Tibial nerve (tissue), 4 donors: ENCODE measurements around the gene COPA. TPM values are rescaled to one million over a fixed set of nuclear protein-coding genes. Genes with fewer than 3 reads are reported as not detected.

ENCODE experiments used
- DNase-seq, 2 donors: peaks; one replicate each; pipeline ENCODE4 v3.0.0-alpha.2; 2019; ENCODE audit warnings: low spot score in 2 of 2
- H3K27ac ChIP-seq, 4 donors: fragments of 200-600 bp; sonication (generic) in 3 of 4; one replicate each; pipeline ENCODE4 v1.5.1; 2017 to 2019; ENCODE audit warnings: mild to moderate bottlenecking in 1 of 4
- H3K27me3 ChIP-seq, 2 donors: fragments of 200-600 bp; sonication (generic) in 1 of 2; one replicate each; pipeline versions ENCODE4 v1.5.1 to v1.6.0; 2017 to 2019
- H3K36me3 ChIP-seq, 3 donors: fragments of 200-600 bp; sonication (generic); one replicate each; pipeline ENCODE4 v1.5.1; 2018 to 2019
- H3K4me1 ChIP-seq, 4 donors: fragments of 200-600 bp; sonication (generic) in 3 of 4; one replicate each; pipeline ENCODE4 v1.5.1; 2017 to 2019
- H3K4me3 ChIP-seq, 4 donors: fragments of 200-600 bp; sonication (generic) in 3 of 4; one replicate each; pipeline ENCODE4 v1.5.1; 2017 to 2019; ENCODE audit warnings: mild to moderate bottlenecking in 1 of 4, moderate library complexity in 1 of 4
- H3K9me3 ChIP-seq, 4 donors: fragments of 200-600 bp; sonication (generic) in 3 of 4; one replicate each; pipeline ENCODE4 v1.5.1; 2017 to 2019
- CTCF ChIP-seq, 5 experiments: fragments of 200-600 bp in 3 of 5; fragments of 450-650 bp in 2 of 5; sonication (generic) in 3 of 5; IDR thresholded peaks; one replicate each; pipeline ENCODE4 v1.5.1; 2016 to 2019; ENCODE audit warnings: antibody characterized with exemption in 5 of 5, mild to moderate bottlenecking in 3 of 5, moderate library complexity in 2 of 5
- EP300 ChIP-seq, 2 donors: sonication (generic); formaldehyde crosslinking; IDR thresholded peaks; one replicate each; pipeline ENCODE4 v1.6.1; 2017; ENCODE audit warnings: antibody characterized with exemption in 2 of 2, mild to moderate bottlenecking in 1 of 2
- POLR2A ChIP-seq, 2 donors: fragments of 450-650 bp; IDR thresholded peaks; one replicate each; pipeline ENCODE4 v1.6.1; 2017; ENCODE audit warnings: antibody characterized with exemption in 2 of 2, mild to moderate bottlenecking in 2 of 2, moderate library complexity in 2 of 2
- WGBS, 2 donors: methylation state at CpG; one replicate each; pipeline ENCODE4 v1.1.5; 2018; 5-methylcytosine and 5-hydroxymethylcytosine counted together
- total RNA-seq, 4 donors: library from RNA; depleted of rRNA; stranded (reverse); fragments of >200 nt; gene quantifications; one replicate each; pipeline ENCODE4 v1.1.0, GENCODE V29; 2016

COPA gene
- total RNA-seq, 4 donors from 2014 or later: 92.2 to 127 (median 112) TPM

- Histone ChIP-seq H3K9me3 (no peaks in the 10 kb centered on the region), H3K27ac (peak overlapping the region in 3 of 4 donors; percentile 1 to 61 (median 43)), H3K4me3 (no peak overlapping the region), H3K27me3 (no peaks in the 10 kb centered on the region), H3K36me3 (peaks cover 0 to 15% (median 0%) of the 10 kb centered on the region in 3 donors), H3K4me1 (peaks cover 0 to 38% (median 0%) of the 10 kb centered on the region in 4 donors)
- TF ChIP-seq CTCF (IDR thresholded peaks at IDR 0.05): no peak
- TF ChIP-seq EP300 (IDR thresholded peaks at IDR 0.05): no peak
- no peak for TF ChIP-seq POLR2A (IDR thresholded peaks at IDR 0.05)
- DNase-seq: no peak
Measured at GRCh38 chr1:160251011-160251410, 92.0 kb downstream of the COPA start.

GRCh38 chr1:160247053-160247452 is 96.0 kb downstream of the COPA start:
- Histone ChIP-seq H3K36me3 (peaks cover 0 to 17% (median 0%) of the 10 kb centered on the region in 3 donors), H3K4me3 (no peak overlapping the region), H3K27me3 (no peaks in the 10 kb centered on the region), H3K4me1 (peaks cover 0 to 61% (median 0%) of the 10 kb centered on the region in 4 donors), H3K9me3 (no peaks in the 10 kb centered on the region), H3K27ac (peak overlapping the region in 1 of 4 donors; percentile 8)
- DNase-seq: no peak
- 85 to 93% methylated on average over 1 of the region's 1 CpG for WGBS, 2 donors
- TF ChIP-seq EP300 (IDR thresholded peaks at IDR 0.05): no peak
- TF ChIP-seq POLR2A (IDR thresholded peaks at IDR 0.05): no peak
- TF ChIP-seq CTCF (IDR thresholded peaks at IDR 0.05): no peak

GRCh38 chr1:160245434-160245833 is 97.6 kb downstream of the COPA start:
- TF ChIP-seq CTCF (IDR thresholded peaks at IDR 0.05) (no peak), POLR2A (IDR thresholded peaks at IDR 0.05) (no peak), EP300 (IDR thresholded peaks at IDR 0.05) (no peak)
- no peaks in the 10 kb centered on the region for H3K9me3 ChIP-seq
- H3K36me3 ChIP-seq: peaks cover 0 to 34% (median 0%) of the 10 kb centered on the region in 3 donors
- H3K4me1 ChIP-seq: peaks cover 0 to 49% (median 0%) of the 10 kb centered on the region in 4 donors
- DNase-seq: no peak
- WGBS, 2 donors: 67 to 89% methylated on average over 1 of the region's 1 CpG
- no peak overlapping the region for H3K4me3 ChIP-seq
- no peaks in the 10 kb centered on the region for H3K27me3 ChIP-seq
- H3K27ac ChIP-seq: no peak overlapping the region

GRCh38 chr1:160244209-160244608 is 98.8 kb downstream of the COPA start:
- Histone ChIP-seq H3K4me3 (no peak overlapping the region), H3K36me3 (peaks cover 0 to 46% (median 10%) of the 10 kb centered on the region in 3 donors), H3K9me3 (no peaks in the 10 kb centered on the region), H3K27ac (no peak overlapping the region), H3K27me3 (no peaks in the 10 kb centered on the region), H3K4me1 (peaks cover 0 to 49% (median 0%) of the 10 kb centered on the region in 4 donors)
- 86 to 90% methylated on average over 1 of the region's 1 CpG for WGBS, 2 donors
- no peak for DNase-seq
- TF ChIP-seq POLR2A (IDR thresholded peaks at IDR 0.05) (no peak), CTCF (IDR thresholded peaks at IDR 0.05) (no peak), EP300 (IDR thresholded peaks at IDR 0.05) (no peak)

- Histone ChIP-seq H3K9me3 (no peaks in the 10 kb centered on the region), H3K27me3 (no peaks in the 10 kb centered on the region), H3K36me3 (peaks cover 0 to 50% (median 10%) of the 10 kb centered on the region in 3 donors), H3K4me1 (peaks cover 0 to 49% (median 0%) of the 10 kb centered on the region in 4 donors), H3K4me3 (no peak overlapping the region), H3K27ac (no peak overlapping the region)
- no peak for DNase-seq
- TF ChIP-seq EP300 (IDR thresholded peaks at IDR 0.05) (no peak), CTCF (IDR thresholded peaks at IDR 0.05) (no peak), POLR2A (IDR thresholded peaks at IDR 0.05) (no peak)
Measured at GRCh38 chr1:160243767-160244166, 99.3 kb downstream of the COPA start.
